ENCODE data around the gene VAMP2.

VAMP2 gene

GRCh38 chr17:8175795-8176196 lies 13.0 kb upstream of the VAMP2 start:
- DNase-seq = peak; percentile 40

- peak; percentile 72 for DNase-seq
Observed at GRCh38 chr17:8173871-8174322, 11.1 kb upstream of the VAMP2 start.

- DNase-seq = peak; percentile 91
Observed at GRCh38 chr17:8173056-8173870, 10.5 kb upstream of the VAMP2 start.

GRCh38 chr17:8170186-8170585 lies 7.4 kb upstream of the VAMP2 start:
- peak; percentile 60 for DNase-seq

- no peak for DNase-seq
Observed at GRCh38 chr17:8167526-8167925, 4.8 kb upstream of the VAMP2 start.

- no peak for DNase-seq
Observed at GRCh38 chr17:8166731-8167130, 4.0 kb upstream of the VAMP2 start.

- DNase-seq = no peak
Observed at GRCh38 chr17:8164815-8165131, 2.0 kb upstream of the VAMP2 start.

GRCh38 chr17:8163978-8164814 lies 1.4 kb upstream of the VAMP2 start:
- DNase-seq = peak; percentile 54

GRCh38 chr17:8162997-8163977 lies 539 bp upstream of the VAMP2 start:
- no peak for DNase-seq

- no peak for DNase-seq
Observed at GRCh38 chr17:8161289-8162232, 1.2 kb downstream of the VAMP2 start.

GRCh38 chr17:8160741-8161221 lies 2.0 kb downstream of the VAMP2 start:
- DNase-seq = no peak

- DNase-seq = no peak
Observed at GRCh38 chr17:8160224-8160577, 2.5 kb downstream of the VAMP2 start.

- no peak for DNase-seq
Observed at GRCh38 chr17:8159459-8160223, 3.1 kb downstream of the VAMP2 start.

- DNase-seq = no peak
Observed at GRCh38 chr17:8159032-8159400, 3.7 kb downstream of the VAMP2 start.

GRCh38 chr17:8158267-8159031 lies 4.3 kb downstream of the VAMP2 start:
- peak; percentile 69 for DNase-seq

GRCh38 chr17:8156246-8156992 lies 6.3 kb downstream of the VAMP2 start:
- peak; percentile 99 for DNase-seq

- DNase-seq = no peak
Observed at GRCh38 chr17:8155996-8156245, 6.8 kb downstream of the VAMP2 start.

GRCh38 chr17:8155231-8155995 lies 7.3 kb downstream of the VAMP2 start:
- DNase-seq = no peak

- no peak for DNase-seq
Observed at GRCh38 chr17:8154608-8155155, 8.1 kb downstream of the VAMP2 start.

Data from NCI-H69 (cell line).